Measurements from ENCODE around the gene SPACA9. TPM values are rescaled to one million over a fixed set of nuclear protein-coding genes. Genes with fewer than 3 reads are reported as not detected.
A peak's percentile ranks its signal among the peaks of the same experiment; 100 is the strongest.

SPACA9 gene
- polyA plus RNA-seq, 1 experiment: 3.6 TPM

DNA sequence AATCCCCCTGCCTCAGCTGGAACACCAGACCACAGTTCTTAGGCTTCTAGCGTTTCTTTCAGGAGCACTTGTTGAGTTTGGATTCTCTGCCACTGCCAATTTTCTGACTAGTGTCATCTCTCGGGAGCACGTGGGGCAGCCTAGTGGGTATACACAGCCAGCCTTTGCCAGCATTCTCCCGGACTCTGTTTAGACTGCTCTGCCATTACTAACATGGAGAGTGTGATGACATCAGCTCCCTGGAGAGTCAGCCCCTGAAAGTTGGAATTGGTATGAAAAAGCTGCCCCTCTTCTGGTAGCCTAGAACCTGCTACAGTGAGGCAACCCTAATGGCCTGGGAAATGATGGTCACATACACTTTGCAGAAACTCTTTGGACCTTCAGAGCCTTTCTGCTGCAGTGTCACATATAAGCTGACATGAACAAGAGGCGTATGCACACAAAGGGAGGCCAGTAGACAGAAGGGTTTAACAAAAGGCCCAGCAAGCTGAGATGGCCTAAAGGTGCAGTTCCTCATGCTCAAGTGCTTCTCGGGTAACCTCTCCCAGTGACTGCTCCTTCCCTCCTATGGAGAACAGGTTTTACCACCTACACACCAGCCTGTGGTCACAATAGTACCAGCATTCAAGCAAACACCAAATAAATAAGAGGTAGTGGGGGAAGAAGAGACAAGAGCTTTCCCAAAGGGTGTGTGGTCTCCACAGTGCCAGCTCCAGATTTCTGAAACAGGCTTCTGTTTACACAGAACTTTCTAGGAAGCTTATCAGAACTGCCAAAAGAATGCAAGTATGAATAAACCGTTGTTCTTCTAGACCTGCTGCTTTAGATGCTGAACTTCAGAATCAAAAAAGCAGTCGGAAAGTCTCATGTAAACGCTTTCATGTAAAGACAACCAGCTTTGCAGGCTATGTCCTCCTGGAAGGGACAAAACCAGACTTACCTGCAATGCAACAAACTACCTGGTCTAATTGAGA is 16.5 kb downstream of the SPACA9 start:
- H3K4me3 ChIP-seq (ENCODE audit: low read depth, low read length): no peak overlapping the region
- ChIA-PET POLR2A (no interaction called here), CTCF (interaction anchor here (4.3 kb wide), 1 partner anchor 7 kb away, joined by 23 read pairs; no protein-coding TSS in a partner anchor)
- H3K27me3 ChIP-seq (ENCODE audit: control insufficient read depth, insufficient read depth, low read length): no peaks in the 10 kb centered on the region
- TF ChIP-seq CTCF (IDR thresholded peaks at IDR 0.05; ENCODE audit: low read depth, low read length): no peak
- H3K9me3 ChIP-seq (ENCODE audit: control insufficient read depth, insufficient read depth, low read length): no peaks in the 10 kb centered on the region
- DNase-seq (ENCODE audit: low read depth, low spot score): no peak
- no peak overlapping the region for H3K27ac ChIP-seq (ENCODE audit: low read depth, low read length)

- Histone ChIP-seq H3K27me3 (ENCODE audit: control insufficient read depth, insufficient read depth, low read length) (no peaks in the 10 kb centered on the region), H3K27ac (ENCODE audit: low read depth, low read length) (peak overlapping the region; percentile 39), H3K9me3 (ENCODE audit: control insufficient read depth, insufficient read depth, low read length) (no peaks in the 10 kb centered on the region), H3K4me3 (ENCODE audit: low read depth, low read length) (no peak overlapping the region)
- no peak for DNase-seq (ENCODE audit: low read depth, low spot score)
- no peak for TF ChIP-seq CTCF (IDR thresholded peaks at IDR 0.05; ENCODE audit: low read depth, low read length)
- CTCF ChIA-PET: interaction anchor here (0.8 to 1.2 kb wide), 2 partner anchors 35 to 126 kb away, joined by 3 to 4 read pairs; no protein-coding TSS in a partner anchor
- POLR2A ChIA-PET: interaction anchor here (0.5 to 1.2 kb wide), 3 partner anchors 8 to 24 kb away, joined by 3 read pairs; no protein-coding TSS in a partner anchor
Observed at GRCh38 chr9:132896264-132896663, 17.6 kb downstream of the SPACA9 start.

DNA sequence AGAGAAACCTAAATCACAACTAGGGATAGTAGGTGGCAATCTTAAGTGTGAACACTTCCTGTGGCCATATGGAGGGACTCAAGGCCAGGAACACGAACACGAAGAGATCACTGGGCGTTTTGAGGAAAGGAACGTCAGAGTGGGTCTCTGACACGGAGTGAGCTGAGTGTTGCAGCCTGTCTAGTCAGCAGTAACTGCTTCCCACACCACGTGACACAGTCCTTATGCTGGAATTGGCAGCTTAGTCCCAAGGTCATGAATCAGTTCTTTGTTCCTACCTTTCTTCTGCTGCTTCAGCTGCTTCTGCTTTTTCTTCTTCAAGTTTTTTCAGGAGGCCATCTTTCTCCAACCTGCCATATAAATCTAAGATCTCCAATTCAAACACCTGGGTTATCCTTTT is 18.2 kb downstream of the SPACA9 start:
- no peak overlapping the region for H3K27ac ChIP-seq (ENCODE audit: low read depth, low read length)
- ChIA-PET CTCF (interaction anchor here (0.8 to 1.2 kb wide), 3 partner anchors 12 to 125 kb away, joined by 3 to 4 read pairs (median 4); no protein-coding TSS in a partner anchor), POLR2A (interaction anchor here (1.2 kb wide), 1 partner anchor 8 kb away, joined by 3 read pairs; no protein-coding TSS in a partner anchor)
- no peak for DNase-seq (ENCODE audit: low read depth, low spot score)
- H3K9me3 ChIP-seq (ENCODE audit: control insufficient read depth, insufficient read depth, low read length): no peaks in the 10 kb centered on the region
- H3K27me3 ChIP-seq (ENCODE audit: control insufficient read depth, insufficient read depth, low read length): no peaks in the 10 kb centered on the region
- no peak overlapping the region for H3K4me3 ChIP-seq (ENCODE audit: low read depth, low read length)
- TF ChIP-seq CTCF (IDR thresholded peaks at IDR 0.05; ENCODE audit: low read depth, low read length): no peak

DNA sequence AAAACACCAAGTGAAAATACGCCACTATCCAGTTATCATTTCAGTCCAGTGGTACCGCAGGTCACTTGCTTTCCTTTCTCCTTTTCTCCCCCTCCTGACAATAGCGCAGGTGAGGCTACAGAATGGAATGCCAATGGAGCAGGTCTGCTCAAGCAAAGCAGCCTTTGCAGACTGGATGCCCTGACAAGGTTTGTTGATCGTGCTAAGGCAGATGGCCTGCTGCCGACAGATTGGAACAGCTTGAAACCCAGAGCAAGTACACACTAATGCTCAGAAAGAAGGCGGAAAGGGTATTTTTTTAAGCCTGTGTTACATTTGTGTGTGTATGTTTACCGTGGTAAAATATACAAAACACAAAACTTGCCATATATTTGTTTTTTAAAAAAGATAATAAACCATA is 19.4 kb downstream of the SPACA9 start:
- Histone ChIP-seq H3K27me3 (ENCODE audit: control insufficient read depth, insufficient read depth, low read length) (no peaks in the 10 kb centered on the region), H3K9me3 (ENCODE audit: control insufficient read depth, insufficient read depth, low read length) (no peaks in the 10 kb centered on the region), H3K4me3 (ENCODE audit: low read depth, low read length) (no peak overlapping the region), H3K27ac (ENCODE audit: low read depth, low read length) (no peak overlapping the region)
- ChIA-PET CTCF (interaction anchor here (1.0 kb wide), 1 partner anchor 13 kb away, joined by 4 read pairs; no protein-coding TSS in a partner anchor), POLR2A (no interaction called here)
- no peak for TF ChIP-seq CTCF (IDR thresholded peaks at IDR 0.05; ENCODE audit: low read depth, low read length)
- DNase-seq (ENCODE audit: low read depth, low spot score): no peak
